Activated CD4-positive, alpha-beta T cell treated with anti-CD3 and anti-CD28 coated beads, Interleukin-2, Interleukin-4, amounts not matched to agents 100 ng/mL and 50 ng/mL, durations not matched to agents 16 hours and 8 hours (primary cell): ENCODE data around the gene PMEPA1.

ENCODE experiments used
- DNase-seq: peaks from one replicate; pipeline ENCODE4 v3.0.0-alpha.2; 2020; ENCODE audit warnings: low spot score

PMEPA1 gene, protein sequence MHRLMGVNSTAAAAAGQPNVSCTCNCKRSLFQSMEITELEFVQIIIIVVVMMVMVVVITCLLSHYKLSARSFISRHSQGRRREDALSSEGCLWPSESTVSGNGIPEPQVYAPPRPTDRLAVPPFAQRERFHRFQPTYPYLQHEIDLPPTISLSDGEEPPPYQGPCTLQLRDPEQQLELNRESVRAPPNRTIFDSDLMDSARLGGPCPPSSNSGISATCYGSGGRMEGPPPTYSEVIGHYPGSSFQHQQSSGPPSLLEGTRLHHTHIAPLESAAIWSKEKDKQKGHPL

DNA sequence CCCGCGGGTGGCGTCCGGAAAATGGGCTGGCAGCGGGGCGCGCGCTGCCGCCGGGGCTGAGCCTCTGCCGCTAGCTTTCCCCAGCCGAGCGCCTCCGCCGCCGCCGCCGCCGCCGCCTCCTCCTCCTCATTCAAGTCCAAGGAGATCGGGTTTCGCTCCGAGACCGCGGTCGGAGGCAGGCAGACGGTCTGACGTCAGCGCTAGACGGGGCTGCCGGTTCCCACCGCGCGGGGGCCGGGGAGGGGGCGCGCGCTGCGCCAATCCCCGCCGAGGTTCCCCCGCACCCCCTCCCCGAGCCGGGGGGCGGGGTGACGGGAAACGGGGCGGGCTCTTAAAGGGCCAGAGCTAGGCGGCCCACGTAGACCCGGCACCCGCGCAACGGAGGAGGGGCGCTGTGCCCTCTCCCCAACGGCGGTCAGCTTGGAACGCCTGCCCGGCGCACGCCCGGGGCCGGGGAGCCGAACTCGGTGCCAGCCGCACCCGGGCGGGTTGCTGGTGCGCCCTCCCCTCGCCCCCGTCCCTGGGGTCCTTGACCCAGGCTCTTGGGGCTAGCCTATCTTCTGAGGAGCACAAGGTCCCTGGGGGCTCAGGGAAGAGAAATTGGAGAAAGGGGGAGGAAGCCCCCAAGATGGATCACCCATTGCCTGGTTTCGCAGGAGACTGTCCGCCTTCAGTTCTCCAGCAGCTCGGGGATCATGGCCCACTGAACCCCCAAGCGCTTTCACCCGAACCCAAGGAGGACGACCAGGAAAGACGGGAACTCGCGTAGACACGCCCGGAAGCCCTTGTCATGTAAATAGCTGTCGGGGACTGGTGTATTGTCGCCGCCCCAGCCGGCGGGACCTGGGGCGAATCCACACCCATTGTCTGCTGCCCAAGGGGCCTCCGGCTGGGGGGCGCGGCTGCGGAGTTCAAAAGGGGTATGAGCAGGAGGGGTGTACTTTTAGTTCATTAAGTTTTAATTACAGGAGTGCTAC, at the start of gene PMEPA1:
TSS of gene PMEPA1 (minus strand) at position 193 of the 977 bp plus-strand sequence. CDS start 433 bp downstream, outside the sequence.
- DNase-seq, result peak; percentile 62

- DNase-seq, result no peak
Observed at GRCh38 chr20:57757767-57758166, 48.0 kb upstream of the PMEPA1 start.

DNA sequence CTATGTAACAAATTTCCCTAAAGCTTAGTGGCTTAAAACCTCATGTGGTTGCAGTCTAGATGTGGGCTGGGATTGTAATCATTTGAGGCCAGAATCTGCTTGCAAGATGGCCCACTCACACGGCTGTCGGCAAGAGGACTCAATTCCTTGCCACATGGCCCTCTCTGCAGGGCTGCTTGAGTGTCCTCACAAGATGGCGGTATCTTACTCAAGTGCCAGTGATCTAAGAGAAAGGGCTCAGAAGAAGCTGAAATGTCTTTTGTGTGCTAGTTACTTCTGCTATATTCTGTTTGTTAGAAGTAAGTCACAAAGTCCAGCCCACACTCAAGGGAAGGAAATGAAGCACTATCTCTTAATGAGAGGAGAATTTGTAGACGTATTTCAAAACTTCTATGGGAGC, 47.1 kb upstream of the PMEPA1 start:
- DNase-seq, result no peak

- DNase-seq, result no peak
Observed at GRCh38 chr20:57756213-57756612, 46.4 kb upstream of the PMEPA1 start.

- no peak for DNase-seq
Observed at GRCh38 chr20:57755609-57756008, 45.8 kb upstream of the PMEPA1 start.

DNA sequence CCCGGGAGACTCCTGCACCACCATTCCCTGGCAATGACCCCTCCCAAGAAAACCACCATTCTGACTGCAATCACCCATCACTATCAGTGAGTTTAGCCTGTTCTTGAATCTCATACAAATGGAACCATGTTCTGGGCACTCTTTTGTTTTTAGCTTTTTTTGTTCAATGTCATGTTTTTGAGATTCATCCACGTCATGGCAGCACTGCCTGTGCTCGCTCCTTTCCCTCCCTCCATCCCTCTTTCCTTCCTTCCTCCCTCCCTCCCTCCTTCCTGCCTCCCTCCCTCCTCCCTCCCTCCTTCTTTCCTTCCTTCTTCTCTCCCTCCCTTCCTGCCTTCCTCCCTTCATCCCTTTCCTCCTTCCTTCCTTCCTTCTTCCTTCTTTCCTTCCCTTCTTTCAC, 44.4 kb upstream of the PMEPA1 start:
- DNase-seq, result no peak

DNA sequence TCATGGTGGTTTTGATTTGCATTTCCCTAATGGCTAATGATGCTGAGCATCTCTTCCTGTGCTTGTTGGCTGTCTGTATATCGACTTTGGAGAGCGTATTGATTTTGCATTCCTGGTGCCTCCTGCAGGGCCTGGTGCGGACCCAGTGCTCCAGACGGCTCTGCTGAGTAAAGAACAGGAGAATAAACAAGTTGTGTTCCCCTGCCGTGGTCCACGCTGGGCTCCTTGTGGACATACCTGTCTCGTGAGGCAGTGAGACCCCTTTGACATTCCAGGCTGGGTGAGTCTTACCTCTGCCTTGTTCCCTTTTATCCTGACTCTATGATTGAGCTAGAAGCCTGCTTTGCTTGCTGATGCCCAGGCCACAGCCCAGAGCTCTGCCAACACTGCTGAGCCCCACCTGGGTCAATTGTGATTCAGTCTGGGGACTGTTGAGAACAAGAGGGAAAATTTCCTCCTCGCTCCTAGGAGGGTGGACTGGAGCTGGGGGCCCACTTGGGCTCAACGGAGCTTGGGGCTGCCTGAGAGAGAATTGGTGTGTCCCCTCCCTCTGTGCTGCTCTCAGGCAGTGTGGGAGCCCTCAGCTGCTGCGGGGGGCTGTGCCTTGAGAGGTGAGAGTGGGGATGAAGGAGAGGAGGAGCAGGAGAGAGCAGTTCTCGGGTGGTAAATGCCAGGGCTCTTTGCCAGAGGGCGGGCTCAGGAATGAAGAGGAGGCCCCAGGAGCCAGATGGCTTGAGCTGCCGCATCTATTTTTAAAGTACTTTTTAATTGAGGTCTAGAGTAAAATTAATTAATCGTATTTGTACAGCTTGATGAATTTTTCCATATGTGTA, 43.7 kb upstream of the PMEPA1 start:
- DNase-seq, result no peak

GRCh38 chr20:57751411-57751810, 41.6 kb upstream of the PMEPA1 start:
- DNase-seq, result no peak

- no peak for DNase-seq
Observed at GRCh38 chr20:57749869-57750268, 40.1 kb upstream of the PMEPA1 start.

DNA sequence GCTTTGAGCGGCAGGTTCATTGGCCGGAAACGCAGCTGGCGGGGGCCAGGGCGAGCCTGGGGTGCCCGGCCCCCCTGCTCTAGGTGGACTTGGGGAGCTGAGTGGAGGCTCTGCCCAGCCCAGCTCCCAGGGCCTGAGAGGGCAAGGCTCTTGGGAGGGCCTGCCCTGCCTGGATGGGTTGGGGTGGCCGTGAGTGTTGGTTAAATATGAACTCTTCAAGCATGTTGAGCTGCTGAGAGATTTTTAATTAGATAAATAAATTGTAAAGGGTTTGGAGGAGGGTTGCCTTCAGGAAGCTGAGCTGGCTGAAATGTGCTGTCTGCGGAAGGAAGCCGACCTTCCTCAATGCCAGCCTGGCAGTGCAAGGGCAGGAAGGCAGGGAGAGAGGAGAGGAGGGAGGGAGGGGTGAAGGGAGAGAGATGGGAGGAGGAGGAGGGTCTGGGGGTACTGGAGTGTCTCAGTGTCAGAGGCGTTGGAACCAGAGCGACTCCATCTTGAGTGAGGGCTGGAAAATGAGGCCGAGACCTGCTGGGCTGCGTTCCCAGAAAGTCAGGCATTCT, 39.4 kb upstream of the PMEPA1 start:
- no peak for DNase-seq

GRCh38 chr20:57748601-57749130, 38.9 kb upstream of the PMEPA1 start:
- DNase-seq, result peak; percentile 21

GRCh38 chr20:57747861-57748481, 38.2 kb upstream of the PMEPA1 start:
- no peak for DNase-seq

DNA sequence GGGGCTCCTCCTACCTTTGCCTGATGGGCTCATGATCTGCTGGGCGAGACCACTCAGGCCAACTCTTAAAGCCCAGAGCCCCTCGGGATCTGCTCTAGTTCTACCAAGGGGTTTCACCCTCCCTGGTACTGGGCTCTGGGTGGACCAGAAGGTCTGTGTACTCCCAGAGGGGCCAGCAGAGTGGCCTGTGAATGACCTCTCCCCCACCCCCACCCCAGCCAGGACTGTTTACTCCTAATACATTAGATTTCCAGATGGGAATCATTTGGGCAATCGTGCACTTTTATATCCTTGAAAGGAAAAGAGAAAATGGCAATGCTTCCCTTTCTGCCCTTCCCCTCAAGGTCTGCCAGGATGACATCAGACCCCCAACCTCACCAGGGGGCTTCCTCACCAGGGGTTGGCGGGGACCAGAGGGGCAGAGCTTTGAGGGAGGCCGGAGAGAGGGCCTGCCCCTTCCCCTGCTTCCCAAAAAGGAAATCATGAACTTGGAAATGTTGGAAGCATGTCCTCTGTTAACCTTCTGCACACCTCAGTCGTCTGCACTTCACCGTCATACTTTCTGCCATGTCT, 37.1 kb upstream of the PMEPA1 start:
- DNase-seq, result no peak

GRCh38 chr20:57746201-57746600, 36.4 kb upstream of the PMEPA1 start:
- DNase-seq, result no peak

GRCh38 chr20:57744206-57744605, 34.4 kb upstream of the PMEPA1 start:
- DNase-seq, result no peak

DNA sequence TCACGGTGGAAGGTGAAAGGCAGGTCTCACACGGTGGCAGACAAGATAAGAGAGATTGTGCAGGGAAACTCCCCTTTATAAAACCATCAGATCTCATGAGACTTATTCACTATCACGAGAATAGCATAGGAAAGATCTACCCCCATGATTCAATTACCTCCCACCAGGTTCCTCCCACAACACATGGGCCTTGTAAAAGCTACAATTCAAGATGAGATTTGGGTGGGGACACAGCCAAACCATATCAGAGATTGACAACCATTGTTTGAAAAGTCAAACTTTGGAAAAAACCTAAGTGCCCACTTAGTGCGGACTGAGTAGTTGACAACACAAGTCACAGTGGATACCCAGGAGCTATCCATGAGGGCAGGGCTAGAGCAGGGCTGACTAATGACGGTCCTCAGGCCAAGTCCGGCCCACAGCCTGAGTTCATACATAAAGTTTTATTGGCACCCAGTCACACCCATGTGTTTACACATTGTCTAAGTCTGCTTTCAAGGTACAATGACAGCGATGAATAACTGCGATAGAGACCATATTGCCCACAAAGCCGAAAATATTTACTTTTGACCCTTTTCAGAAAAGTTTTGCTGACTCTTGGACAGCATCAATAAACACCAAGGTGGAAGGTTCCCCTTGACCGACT, 33.8 kb upstream of the PMEPA1 start:
- no peak for DNase-seq

- DNase-seq, result no peak
Observed at GRCh38 chr20:57742507-57743181, 32.8 kb upstream of the PMEPA1 start.

GRCh38 chr20:57738484-57738883, 28.7 kb upstream of the PMEPA1 start:
- DNase-seq, result no peak

GRCh38 chr20:57738053-57738452, 28.2 kb upstream of the PMEPA1 start:
- DNase-seq, result no peak

- DNase-seq, result no peak
Observed at GRCh38 chr20:57737349-57737748, 27.5 kb upstream of the PMEPA1 start.
